Parathyroid adenoma (tissue), 2 donors: ENCODE results near the gene WDHD1.
"Not testable (repeated sequence)": the region's sequence is repeated elsewhere in the genome, so short reads cannot be mapped to it uniquely, and the experiment has no call there.

Experiments
- H2AFZ ChIP-seq: fragments of 300-600 bp; sonication (generic); one replicate; pipeline ENCODE4 v1.7.0; 2017; ENCODE audit warnings: antibody characterized with exemption, mild to moderate bottlenecking
- H3K27ac ChIP-seq: fragments of 300-600 bp; sonication (generic); one replicate; pipeline ENCODE4 v1.7.0; 2017
- H3K27me3 ChIP-seq: fragments of 300-600 bp; sonication (generic); one replicate; pipeline ENCODE4 v1.7.0; 2017; ENCODE audit warnings: low read length; ENCODE audit not compliant: control insufficient read depth, insufficient read depth
- H3K36me3 ChIP-seq: fragments of 300-600 bp; sonication (generic); one replicate; pipeline ENCODE4 v1.7.0; 2017; ENCODE audit warnings: low read length; ENCODE audit not compliant: control insufficient read depth, insufficient read depth
- H3K4me1 ChIP-seq: fragments of 300-600 bp; sonication (generic); one replicate; pipeline ENCODE4 v1.7.0; 2017; ENCODE audit warnings: control low read depth
- H3K4me2 ChIP-seq: fragments of 300-600 bp; sonication (generic); one replicate; pipeline ENCODE4 v1.7.0; 2017; ENCODE audit warnings: low read length
- H3K4me3 ChIP-seq: fragments of 300-600 bp; sonication (generic); one replicate; pipeline ENCODE4 v1.7.0; 2017; ENCODE audit warnings: low read depth, low read length
- H3K79me2 ChIP-seq: fragments of 300-600 bp; sonication (generic); one replicate; pipeline ENCODE4 v1.7.0; 2017; ENCODE audit warnings: control low read depth
- H3K9ac ChIP-seq: fragments of 300-600 bp; sonication (generic); one replicate; pipeline ENCODE4 v1.7.0; 2017; ENCODE audit warnings: mild to moderate bottlenecking
- H3K9me3 ChIP-seq: fragments of 300-600 bp; sonication (generic); one replicate; pipeline ENCODE4 v1.7.0; 2017; ENCODE audit warnings: low read length; ENCODE audit not compliant: control insufficient read depth
- TF ChIP-seq, protein P1 (sequence below): fragments of 300-600 bp; sonication (generic); IDR thresholded peaks from one replicate; pipeline ENCODE4 v1.7.0; 2017; ENCODE audit warnings: antibody characterized with exemption, mild to moderate bottlenecking
- donor health status: primary hyperparathyroidism.

The WDHD1 gene

DNA sequence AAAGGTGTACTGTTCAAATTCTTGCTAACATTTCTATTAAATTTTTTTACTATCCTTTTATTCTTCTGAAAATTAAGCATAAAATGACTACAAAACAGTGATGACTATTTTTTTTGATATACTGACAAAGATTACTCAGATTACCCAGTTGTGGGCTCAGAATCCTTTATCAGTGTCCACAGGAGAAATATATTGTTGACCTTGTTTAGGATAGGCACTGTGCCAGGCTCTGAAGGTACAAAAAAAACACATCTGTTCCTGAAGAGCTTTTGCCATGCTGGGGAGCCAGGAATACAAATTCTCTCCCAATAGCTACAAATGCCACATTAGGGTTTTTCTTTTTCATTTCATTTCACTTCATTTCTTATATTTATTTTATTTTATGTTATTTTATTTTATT lies 97.3 kb downstream of the WDHD1 start:
- Histone ChIP-seq H3K9me3 (no peaks in the 10 kb centered on the region), H3K27ac (no peak overlapping the region), H3K4me1 (no peaks in the 10 kb centered on the region), H3K27me3 (no peaks in the 10 kb centered on the region), H3K79me2 (no peaks in the 10 kb centered on the region), H3K9ac (no peak overlapping the region), H2AFZ (no peak overlapping the region), H3K4me2 (no peak overlapping the region), H3K36me3 (no peaks in the 10 kb centered on the region), H3K4me3 (no peak overlapping the region)
- TF ChIP-seq, protein P1, sequence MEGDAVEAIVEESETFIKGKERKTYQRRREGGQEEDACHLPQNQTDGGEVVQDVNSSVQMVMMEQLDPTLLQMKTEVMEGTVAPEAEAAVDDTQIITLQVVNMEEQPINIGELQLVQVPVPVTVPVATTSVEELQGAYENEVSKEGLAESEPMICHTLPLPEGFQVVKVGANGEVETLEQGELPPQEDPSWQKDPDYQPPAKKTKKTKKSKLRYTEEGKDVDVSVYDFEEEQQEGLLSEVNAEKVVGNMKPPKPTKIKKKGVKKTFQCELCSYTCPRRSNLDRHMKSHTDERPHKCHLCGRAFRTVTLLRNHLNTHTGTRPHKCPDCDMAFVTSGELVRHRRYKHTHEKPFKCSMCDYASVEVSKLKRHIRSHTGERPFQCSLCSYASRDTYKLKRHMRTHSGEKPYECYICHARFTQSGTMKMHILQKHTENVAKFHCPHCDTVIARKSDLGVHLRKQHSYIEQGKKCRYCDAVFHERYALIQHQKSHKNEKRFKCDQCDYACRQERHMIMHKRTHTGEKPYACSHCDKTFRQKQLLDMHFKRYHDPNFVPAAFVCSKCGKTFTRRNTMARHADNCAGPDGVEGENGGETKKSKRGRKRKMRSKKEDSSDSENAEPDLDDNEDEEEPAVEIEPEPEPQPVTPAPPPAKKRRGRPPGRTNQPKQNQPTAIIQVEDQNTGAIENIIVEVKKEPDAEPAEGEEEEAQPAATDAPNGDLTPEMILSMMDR, result no peak

DNA sequence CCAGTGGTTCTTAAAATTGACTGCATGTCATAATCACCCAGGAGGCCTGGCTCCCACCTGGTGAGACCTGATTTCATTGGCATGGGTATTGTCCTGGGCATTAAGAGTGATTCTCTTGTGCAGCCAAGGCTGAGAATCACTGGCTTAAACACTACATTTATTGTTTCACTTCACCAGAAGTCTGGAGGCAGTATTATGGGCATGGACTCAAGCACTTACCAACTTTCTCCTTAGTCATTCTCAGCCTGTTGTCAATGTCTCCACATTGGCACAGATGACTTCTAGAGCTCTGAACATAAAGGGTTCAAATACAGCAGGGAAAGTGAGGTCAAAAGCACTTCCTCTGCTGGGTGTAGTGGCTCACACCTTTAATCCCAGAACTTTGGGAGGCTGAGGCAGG lies 98.7 kb downstream of the WDHD1 start:
- TF ChIP-seq, protein P1, result no peak
- no peaks in the 10 kb centered on the region for H3K79me2 ChIP-seq

DNA sequence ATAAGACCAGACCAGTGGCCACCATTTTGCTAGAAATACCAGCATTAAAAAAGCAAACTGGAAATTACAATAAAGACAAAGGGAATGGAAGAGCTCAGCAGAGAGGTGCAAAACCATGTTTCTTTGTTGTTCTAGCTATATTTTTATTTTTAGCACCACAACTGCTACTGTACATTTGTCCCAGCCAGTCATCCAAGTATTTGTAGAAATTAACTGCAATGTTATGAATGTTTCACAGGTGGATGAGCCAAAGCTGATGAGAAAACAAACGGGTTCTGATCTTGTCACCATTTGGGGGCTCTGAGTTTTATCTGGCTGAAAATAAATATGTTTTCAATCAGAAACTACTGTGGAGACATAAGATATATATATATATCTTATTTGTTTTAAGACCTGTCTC lies 99.3 kb downstream of the WDHD1 start:
- H3K27me3 ChIP-seq, result no peaks in the 10 kb centered on the region
- no peak overlapping the region for H3K4me3 ChIP-seq
- no peaks in the 10 kb centered on the region for H3K4me1 ChIP-seq
- no peak overlapping the region for H3K27ac ChIP-seq
- H3K9ac ChIP-seq, result no peak overlapping the region
- no peaks in the 10 kb centered on the region for H3K9me3 ChIP-seq
- H3K4me2 ChIP-seq, result no peak overlapping the region
- H3K36me3 ChIP-seq, result no peaks in the 10 kb centered on the region
- no peaks in the 10 kb centered on the region for H3K79me2 ChIP-seq
- H2AFZ ChIP-seq, result no peak overlapping the region
- TF ChIP-seq, protein P1, result no peak

More for the DNA sequence above, 98.7 kb downstream of the WDHD1 start:
- no peak overlapping the region for H3K9ac ChIP-seq
- no peaks in the 10 kb centered on the region for H3K9me3 ChIP-seq
- no peak overlapping the region for H2AFZ ChIP-seq
- H3K4me2 ChIP-seq, result no peak overlapping the region
- H3K4me3 ChIP-seq, result no peak overlapping the region
- H3K27ac ChIP-seq, result no peak overlapping the region
- no peaks in the 10 kb centered on the region for H3K4me1 ChIP-seq
- H3K36me3 ChIP-seq, result no peaks in the 10 kb centered on the region
- H3K27me3 ChIP-seq, result no peaks in the 10 kb centered on the region

DNA sequence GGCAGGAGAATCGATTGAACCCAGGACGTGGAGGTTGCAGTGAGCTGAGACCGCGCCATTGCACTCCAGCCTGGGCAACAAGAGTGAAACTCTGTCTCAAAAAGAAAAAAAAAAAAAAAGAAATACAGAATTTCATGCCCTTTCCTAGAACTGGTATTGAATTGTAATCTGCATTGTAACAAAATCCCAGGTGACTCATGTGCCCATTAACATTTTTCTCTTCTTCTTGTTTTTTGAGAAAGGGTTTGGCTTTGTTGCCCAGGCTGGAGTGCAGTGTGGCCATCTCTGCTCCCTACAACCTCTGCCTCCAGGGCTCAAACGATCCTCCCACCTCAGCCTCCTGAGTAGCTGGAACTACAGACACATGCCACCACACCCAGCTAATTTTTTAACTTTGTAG lies 100.3 kb downstream of the WDHD1 start:
- H3K4me2 ChIP-seq, H3K9ac ChIP-seq, H3K9me3 ChIP-seq, H3K27me3 ChIP-seq, H3K79me2 ChIP-seq, H3K27ac ChIP-seq, H2AFZ ChIP-seq, H3K4me3 ChIP-seq, H3K36me3 ChIP-seq, H3K4me1 ChIP-seq: not testable (repeated sequence)

DNA sequence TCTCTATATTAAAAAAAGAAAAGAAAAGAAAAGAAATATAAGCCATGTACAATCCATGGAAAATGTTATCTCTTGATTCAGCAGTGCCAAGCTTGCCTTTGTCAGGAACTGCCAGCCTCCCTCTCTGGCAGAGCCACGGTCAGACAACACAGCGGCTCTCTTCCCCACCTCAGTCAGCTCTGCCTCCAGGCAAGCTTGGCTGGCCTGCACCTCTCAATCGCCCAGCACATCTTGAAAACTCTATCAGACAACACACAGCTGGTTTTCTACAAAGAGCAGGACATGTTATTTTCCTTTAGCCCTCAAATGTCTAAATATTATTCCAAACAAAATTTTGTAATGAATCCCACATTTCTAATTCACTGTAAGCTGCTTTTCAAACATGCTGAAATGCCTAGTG lies 104.3 kb downstream of the WDHD1 start:
- H2AFZ ChIP-seq, result no peak overlapping the region

More for the DNA sequence above, 104.3 kb downstream of the WDHD1 start:
- H3K9ac ChIP-seq, result no peak overlapping the region
- no peak overlapping the region for H3K4me2 ChIP-seq
- no peaks in the 10 kb centered on the region for H3K36me3 ChIP-seq
- H3K9me3 ChIP-seq, result no peaks in the 10 kb centered on the region
- H3K27ac ChIP-seq, result no peak overlapping the region
- no peaks in the 10 kb centered on the region for H3K4me1 ChIP-seq
- H3K79me2 ChIP-seq, result no peaks in the 10 kb centered on the region
- H3K4me3 ChIP-seq, result no peak overlapping the region
- TF ChIP-seq, protein P1, result no peak
- H3K27me3 ChIP-seq, result no peaks in the 10 kb centered on the region
